ENCODE data around the gene PHLDB2.

PHLDB2 gene

GRCh38 chr3:111861391-111861790, 2.3 kb downstream of the PHLDB2 start:
- peak overlapping the region in 1 of 2 donors; percentile 78 for H3K4me3 ChIP-seq (ENCODE audit: low read length in 2 of 2)
- H3K36me3 ChIP-seq (replicated peaks in 1 of 2; ENCODE audit: control insufficient read depth in 2 of 2, insufficient read depth in 2 of 2, low read length in 2 of 2): no peaks in the 10 kb centered on the region
- no peak overlapping the region for H3K23ac ChIP-seq (ENCODE audit: low read depth, low read length, poor library complexity)
- H2BK5ac ChIP-seq (ENCODE audit: low read length): no peak overlapping the region
- no peak overlapping the region for H4K8ac ChIP-seq (ENCODE audit: low read depth, low read length)
- H2BK12ac ChIP-seq (ENCODE audit: low read length): no peak overlapping the region
- H3K4ac ChIP-seq (ENCODE audit: low read length): no peak overlapping the region
- no peak overlapping the region for H3K14ac ChIP-seq (ENCODE audit: low read length)
- no peak overlapping the region for H4K91ac ChIP-seq (ENCODE audit: low read depth, low read length, poor library complexity)
- DNase-seq (ENCODE audit: low spot score): no peak
- H3K4me1 ChIP-seq (ENCODE audit: control insufficient read depth in 2 of 2, insufficient read depth in 1 of 2, low read depth in 1 of 2, low read length in 2 of 2): peaks cover 6 to 33% of the 10 kb centered on the region in 2 donors
- no peak overlapping the region for H3K27ac ChIP-seq (replicated peaks; ENCODE audit: low read length)
- no peak overlapping the region for H3K9ac ChIP-seq (ENCODE audit: low read depth, low read length, poor library complexity)
- no CpG with 5 or more reads among the region's 7 CpGs for WGBS, 2 donors (ENCODE audit: extremely low coverage in 2 of 2, insufficient read length in 2 of 2, insufficient replicate concordance in 1 of 2)
- H2BK120ac ChIP-seq (ENCODE audit: low read depth, low read length): no peak overlapping the region
- peaks cover 0 to 2% of the 10 kb centered on the region in 2 donors for H3K9me3 ChIP-seq (replicated peaks in 1 of 2; ENCODE audit: control insufficient read depth in 2 of 2, insufficient read depth in 1 of 2, low read depth in 1 of 2, low read length in 2 of 2)
- no peak overlapping the region for H2AK5ac ChIP-seq (ENCODE audit: low read depth, low read length)
- no peaks in the 10 kb centered on the region for H3K79me1 ChIP-seq (ENCODE audit: low read depth, low read length)
- H3K18ac ChIP-seq (ENCODE audit: low read length): no peak overlapping the region
- H2BK15ac ChIP-seq (ENCODE audit: low read length): no peak overlapping the region
- H3K27me3 ChIP-seq (ENCODE audit: control insufficient read depth in 3 of 3, insufficient read depth in 3 of 3, low read depth in 1 of 3, low read length in 3 of 3): peaks cover 0 to 3% (median 0%) of the 10 kb centered on the region in 3 experiments
- peak overlapping the region; percentile 4 for H2AFZ ChIP-seq (ENCODE audit: low read length)
- H3K4me2 ChIP-seq (ENCODE audit: insufficient read depth, low read length, poor library complexity, severe bottlenecking): no peak overlapping the region

- no peak overlapping the region for H3K23ac ChIP-seq (ENCODE audit: low read depth, low read length, poor library complexity)
- no peaks in the 10 kb centered on the region for H3K36me3 ChIP-seq (replicated peaks in 1 of 2; ENCODE audit: control insufficient read depth in 2 of 2, insufficient read depth in 2 of 2, low read length in 2 of 2)
- peaks cover 6 to 33% of the 10 kb centered on the region in 2 donors for H3K4me1 ChIP-seq (ENCODE audit: control insufficient read depth in 2 of 2, insufficient read depth in 1 of 2, low read depth in 1 of 2, low read length in 2 of 2)
- H3K9ac ChIP-seq (ENCODE audit: low read depth, low read length, poor library complexity): no peak overlapping the region
- H3K4me2 ChIP-seq (ENCODE audit: insufficient read depth, low read length, poor library complexity, severe bottlenecking): no peak overlapping the region
- H4K91ac ChIP-seq (ENCODE audit: low read depth, low read length, poor library complexity): no peak overlapping the region
- no peak overlapping the region for H3K18ac ChIP-seq (ENCODE audit: low read length)
- H3K14ac ChIP-seq (ENCODE audit: low read length): no peak overlapping the region
- H2BK12ac ChIP-seq (ENCODE audit: low read length): no peak overlapping the region
- H2AK5ac ChIP-seq (ENCODE audit: low read depth, low read length): no peak overlapping the region
- no peak overlapping the region for H3K27ac ChIP-seq (replicated peaks; ENCODE audit: low read length)
- no peak overlapping the region for H3K4me3 ChIP-seq (ENCODE audit: low read length in 2 of 2)
- H2BK5ac ChIP-seq (ENCODE audit: low read length): no peak overlapping the region
- no peak overlapping the region for H2AFZ ChIP-seq (ENCODE audit: low read length)
- DNase-seq (ENCODE audit: low spot score): no peak
- H3K9me3 ChIP-seq (replicated peaks in 1 of 2; ENCODE audit: control insufficient read depth in 2 of 2, insufficient read depth in 1 of 2, low read depth in 1 of 2, low read length in 2 of 2): peaks cover 0 to 2% of the 10 kb centered on the region in 2 donors
- no peak overlapping the region for H2BK15ac ChIP-seq (ENCODE audit: low read length)
- no CpG with 5 or more reads among the region's 5 CpGs for WGBS, 2 donors (ENCODE audit: extremely low coverage in 2 of 2, insufficient read length in 2 of 2, insufficient replicate concordance in 1 of 2)
- peaks cover 0 to 3% (median 0%) of the 10 kb centered on the region in 3 experiments for H3K27me3 ChIP-seq (ENCODE audit: control insufficient read depth in 3 of 3, insufficient read depth in 3 of 3, low read depth in 1 of 3, low read length in 3 of 3)
- no peaks in the 10 kb centered on the region for H3K79me1 ChIP-seq (ENCODE audit: low read depth, low read length)
- no peak overlapping the region for H4K8ac ChIP-seq (ENCODE audit: low read depth, low read length)
- H3K4ac ChIP-seq (ENCODE audit: low read length): no peak overlapping the region
- no peak overlapping the region for H2BK120ac ChIP-seq (ENCODE audit: low read depth, low read length)
Measured at GRCh38 chr3:111862415-111862814, 3.4 kb downstream of the PHLDB2 start.

GRCh38 chr3:111862974-111863373, 3.9 kb downstream of the PHLDB2 start:
- Histone ChIP-seq H3K4me1 (ENCODE audit: control insufficient read depth in 2 of 2, insufficient read depth in 1 of 2, low read depth in 1 of 2, low read length in 2 of 2) (peaks cover 6 to 33% of the 10 kb centered on the region in 2 donors), H3K9me3 (replicated peaks in 1 of 2; ENCODE audit: control insufficient read depth in 2 of 2, insufficient read depth in 1 of 2, low read depth in 1 of 2, low read length in 2 of 2) (peaks cover 0 to 2% of the 10 kb centered on the region in 2 donors), H3K9ac (ENCODE audit: low read depth, low read length, poor library complexity) (no peak overlapping the region), H3K4me3 (ENCODE audit: low read length in 2 of 2) (no peak overlapping the region), H3K23ac (ENCODE audit: low read depth, low read length, poor library complexity) (no peak overlapping the region), H3K4me2 (ENCODE audit: insufficient read depth, low read length, poor library complexity, severe bottlenecking) (no peak overlapping the region), H2BK120ac (ENCODE audit: low read depth, low read length) (no peak overlapping the region), H3K18ac (ENCODE audit: low read length) (no peak overlapping the region), H2AK5ac (ENCODE audit: low read depth, low read length) (no peak overlapping the region), H3K14ac (ENCODE audit: low read length) (no peak overlapping the region), H2AFZ (ENCODE audit: low read length) (no peak overlapping the region), H3K36me3 (replicated peaks in 1 of 2; ENCODE audit: control insufficient read depth in 2 of 2, insufficient read depth in 2 of 2, low read length in 2 of 2) (no peaks in the 10 kb centered on the region), H2BK15ac (ENCODE audit: low read length) (no peak overlapping the region), H3K27ac (replicated peaks; ENCODE audit: low read length) (no peak overlapping the region), H2BK5ac (ENCODE audit: low read length) (no peak overlapping the region), H2BK12ac (ENCODE audit: low read length) (no peak overlapping the region), H4K8ac (ENCODE audit: low read depth, low read length) (no peak overlapping the region), H3K79me1 (ENCODE audit: low read depth, low read length) (no peaks in the 10 kb centered on the region), H4K91ac (ENCODE audit: low read depth, low read length, poor library complexity) (no peak overlapping the region), H3K4ac (ENCODE audit: low read length) (no peak overlapping the region), H3K27me3 (ENCODE audit: control insufficient read depth in 3 of 3, insufficient read depth in 3 of 3, low read depth in 1 of 3, low read length in 3 of 3) (peaks cover 0 to 3% (median 0%) of the 10 kb centered on the region in 3 experiments)
- no peak for DNase-seq (ENCODE audit: low spot score)
- no CpG with 5 or more reads among the region's 3 CpGs for WGBS, 2 donors (ENCODE audit: extremely low coverage in 2 of 2, insufficient read length in 2 of 2, insufficient replicate concordance in 1 of 2)

GRCh38 chr3:111863942-111864694, 5.1 kb downstream of the PHLDB2 start:
- no peaks in the 10 kb centered on the region for H3K79me1 ChIP-seq (ENCODE audit: low read depth, low read length)
- H3K27me3 ChIP-seq (ENCODE audit: control insufficient read depth in 3 of 3, insufficient read depth in 3 of 3, low read depth in 1 of 3, low read length in 3 of 3): no peaks in the 10 kb centered on the region
- no peak overlapping the region for H4K8ac ChIP-seq (ENCODE audit: low read depth, low read length)
- H3K36me3 ChIP-seq (replicated peaks in 1 of 2; ENCODE audit: control insufficient read depth in 2 of 2, insufficient read depth in 2 of 2, low read length in 2 of 2): no peaks in the 10 kb centered on the region
- no peak overlapping the region for H3K23ac ChIP-seq (ENCODE audit: low read depth, low read length, poor library complexity)
- H3K4me1 ChIP-seq (ENCODE audit: control insufficient read depth in 2 of 2, insufficient read depth in 1 of 2, low read depth in 1 of 2, low read length in 2 of 2): peaks cover 5 to 37% of the 10 kb centered on the region in 2 donors
- H2BK5ac ChIP-seq (ENCODE audit: low read length): no peak overlapping the region
- no peak overlapping the region for H3K4ac ChIP-seq (ENCODE audit: low read length)
- H2AFZ ChIP-seq (ENCODE audit: low read length): no peak overlapping the region
- no peak overlapping the region for H2BK120ac ChIP-seq (ENCODE audit: low read depth, low read length)
- no peak for DNase-seq (ENCODE audit: low spot score)
- no peak overlapping the region for H3K27ac ChIP-seq (replicated peaks; ENCODE audit: low read length)
- H2AK5ac ChIP-seq (ENCODE audit: low read depth, low read length): no peak overlapping the region
- no peak overlapping the region for H2BK12ac ChIP-seq (ENCODE audit: low read length)
- no peak overlapping the region for H2BK15ac ChIP-seq (ENCODE audit: low read length)
- H3K14ac ChIP-seq (ENCODE audit: low read length): no peak overlapping the region
- peaks cover 0 to 2% of the 10 kb centered on the region in 2 donors for H3K9me3 ChIP-seq (replicated peaks in 1 of 2; ENCODE audit: control insufficient read depth in 2 of 2, insufficient read depth in 1 of 2, low read depth in 1 of 2, low read length in 2 of 2)
- no peak overlapping the region for H3K18ac ChIP-seq (ENCODE audit: low read length)
- WGBS, 2 donors (ENCODE audit: extremely low coverage in 2 of 2, insufficient read length in 2 of 2, insufficient replicate concordance in 1 of 2): no CpG with 5 or more reads among the region's 2 CpGs
- H3K9ac ChIP-seq (ENCODE audit: low read depth, low read length, poor library complexity): no peak overlapping the region
- no peak overlapping the region for H4K91ac ChIP-seq (ENCODE audit: low read depth, low read length, poor library complexity)
- no peak overlapping the region for H3K4me2 ChIP-seq (ENCODE audit: insufficient read depth, low read length, poor library complexity, severe bottlenecking)
- H3K4me3 ChIP-seq (ENCODE audit: low read length in 2 of 2): no peak overlapping the region
